Measurements from ENCODE around the gene DHRSX. TPM values are rescaled to one million over a fixed set of nuclear protein-coding genes. Genes with fewer than 3 reads are reported as not detected.
"Not testable (repeated sequence)": the region's sequence is repeated elsewhere in the genome, so short reads cannot be mapped to it uniquely, and the experiment has no call there.

DHRSX gene
- total and polyA plus RNA-seq, 7 experiments from 2014 or later: 15.0 to 26.2 (median 17.6) TPM

DNA sequence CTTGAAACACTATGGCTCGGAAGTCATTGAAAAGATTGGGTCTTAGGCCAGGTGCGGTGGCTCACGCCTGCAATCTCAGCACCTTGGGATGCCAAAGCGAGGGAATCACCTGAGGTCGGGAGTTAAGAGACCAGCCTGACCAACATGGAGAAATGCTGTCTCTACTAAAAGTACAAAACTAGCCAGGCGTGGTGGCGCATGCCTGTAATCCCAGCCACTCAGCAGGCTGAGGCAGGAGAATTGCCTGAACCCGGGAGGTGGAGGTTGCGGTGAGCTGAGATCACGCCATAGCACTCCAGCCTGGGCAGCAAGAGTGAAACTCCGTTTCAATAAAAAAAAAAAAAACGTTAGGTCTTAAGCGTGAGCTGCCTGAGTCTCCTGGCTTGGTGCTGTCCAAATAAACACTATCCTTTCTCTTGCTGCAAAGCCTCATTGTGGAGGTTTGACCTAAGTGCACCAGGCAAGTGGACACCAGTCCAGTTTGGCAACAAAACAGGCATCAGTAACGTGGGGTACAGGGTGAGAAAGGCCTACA, 185.9 kb downstream of the DHRSX start:
- DNase-seq (no peak), ATAC-seq (no peak)
- no peak overlapping the region for H3K4me3 Mint-ChIP-seq
- Histone ChIP-seq H3K9me3 (ENCODE audit: control insufficient read depth in 2 of 3, low read length in 3 of 3) (no peaks in the 10 kb centered on the region), H3K27ac (ENCODE audit: low read depth, low read length) (no peak overlapping the region), H3K4me3 (ENCODE audit: low read length) (no peak overlapping the region), H3K27me3 (ENCODE audit: control insufficient read depth in 2 of 2, insufficient read depth in 2 of 2, low read length in 2 of 2) (no peaks in the 10 kb centered on the region), H3K36me3 (ENCODE audit: control insufficient read depth in 2 of 3, insufficient read depth in 3 of 3, low read length in 3 of 3) (no peaks in the 10 kb centered on the region), H3K4me1 (ENCODE audit: control insufficient read depth in 2 of 2, insufficient read depth in 2 of 2, low read length in 2 of 2) (no peaks in the 10 kb centered on the region)
- H3K9me3 Mint-ChIP-seq: peaks cover 0 to 32% (median 3%) of the 10 kb centered on the region in 11 donors
- intact Hi-C loops (cut with micrococcal nuclease): no loop called here
- H3K36me3 Mint-ChIP-seq: peaks cover 16 to 42% (median 33%) of the 10 kb centered on the region in 5 donors
- ChIA-PET POLR2A (no interaction called here), CTCF (no interaction called here)
- peaks cover 0 to 13% (median 0%) of the 10 kb centered on the region in 7 donors for H3K4me1 Mint-ChIP-seq
- H3K27me3 Mint-ChIP-seq: no peaks in the 10 kb centered on the region
- no peak overlapping the region for H3K27ac Mint-ChIP-seq

- no peaks in the 10 kb centered on the region for H3K27me3 Mint-ChIP-seq
- intact Hi-C loops (cut with micrococcal nuclease): no loop called here
These were observed 186.7 kb downstream of the DHRSX start for GRCh38 chrX:2313864-2314640.

GRCh38 chrX:2312061-2312591, 188.7 kb downstream of the DHRSX start:
- intact Hi-C loops (cut with micrococcal nuclease); H3K36me3 ChIP-seq (ENCODE audit: control insufficient read depth in 2 of 3, insufficient read depth in 3 of 3, low read length in 3 of 3); H3K27ac ChIP-seq (ENCODE audit: low read depth, low read length); ATAC-seq; H3K9me3 ChIP-seq (ENCODE audit: control insufficient read depth in 2 of 3, low read length in 3 of 3); H3K4me1 Mint-ChIP-seq; CTCF ChIA-PET; H3K27me3 ChIP-seq (ENCODE audit: control insufficient read depth in 2 of 2, insufficient read depth in 2 of 2, low read length in 2 of 2); H3K4me1 ChIP-seq (ENCODE audit: control insufficient read depth in 2 of 2, insufficient read depth in 2 of 2, low read length in 2 of 2); POLR2A ChIA-PET; H3K4me3 ChIP-seq (ENCODE audit: low read length); H3K27ac Mint-ChIP-seq; DNase-seq; H3K4me3 Mint-ChIP-seq; H3K27me3 Mint-ChIP-seq: not testable (repeated sequence)
- Mint-ChIP-seq H3K36me3 (peaks cover 17 to 48% (median 39%) of the 10 kb centered on the region in 5 donors), H3K9me3 (peaks cover 0 to 25% (median 1%) of the 10 kb centered on the region in 11 donors)

More at GRCh38 chrX:2313864-2314640, 186.7 kb downstream of the DHRSX start:
- ATAC-seq (no peak), DNase-seq (no peak)
- peaks cover 0 to 32% (median 3%) of the 10 kb centered on the region in 11 donors for H3K9me3 Mint-ChIP-seq
- peaks cover 16 to 46% (median 36%) of the 10 kb centered on the region in 5 donors for H3K36me3 Mint-ChIP-seq
- H3K4me3 ChIP-seq (ENCODE audit: low read length): no peak overlapping the region
- H3K27me3 ChIP-seq (ENCODE audit: control insufficient read depth in 2 of 2, insufficient read depth in 2 of 2, low read length in 2 of 2): no peaks in the 10 kb centered on the region
- ChIA-PET CTCF (no interaction called here), POLR2A (no interaction called here)
- H3K27ac Mint-ChIP-seq: no peak overlapping the region
- H3K4me3 Mint-ChIP-seq: no peak overlapping the region
- peaks cover 0 to 13% (median 0%) of the 10 kb centered on the region in 7 donors for H3K4me1 Mint-ChIP-seq
- no peaks in the 10 kb centered on the region for H3K36me3 ChIP-seq (ENCODE audit: control insufficient read depth in 2 of 3, insufficient read depth in 3 of 3, low read length in 3 of 3)
- H3K9me3 ChIP-seq (ENCODE audit: control insufficient read depth in 2 of 3, low read length in 3 of 3): no peaks in the 10 kb centered on the region
- no peak overlapping the region for H3K27ac ChIP-seq (ENCODE audit: low read depth, low read length)
- H3K4me1 ChIP-seq (ENCODE audit: control insufficient read depth in 2 of 2, insufficient read depth in 2 of 2, low read length in 2 of 2): no peaks in the 10 kb centered on the region

- H3K36me3 ChIP-seq (ENCODE audit: control insufficient read depth in 2 of 3, insufficient read depth in 3 of 3, low read length in 3 of 3): no peaks in the 10 kb centered on the region
- H3K9me3 ChIP-seq (ENCODE audit: control insufficient read depth in 2 of 3, low read length in 3 of 3): no peaks in the 10 kb centered on the region
- Mint-ChIP-seq H3K36me3 (peaks cover 22 to 54% (median 46%) of the 10 kb centered on the region in 5 donors), H3K27me3 (no peaks in the 10 kb centered on the region), H3K27ac (no peak overlapping the region), H3K9me3 (peaks cover 0 to 25% (median 3%) of the 10 kb centered on the region in 11 donors), H3K4me3 (no peak overlapping the region), H3K4me1 (peaks cover 0 to 7% (median 0%) of the 10 kb centered on the region in 7 donors)
- DNase-seq: no peak
- H3K4me1 ChIP-seq (ENCODE audit: control insufficient read depth in 2 of 2, insufficient read depth in 2 of 2, low read length in 2 of 2): no peaks in the 10 kb centered on the region
- no peak overlapping the region for H3K4me3 ChIP-seq (ENCODE audit: low read length)
- ATAC-seq: no peak
- ChIA-PET CTCF (no interaction called here), POLR2A (no interaction called here)
- no peaks in the 10 kb centered on the region for H3K27me3 ChIP-seq (ENCODE audit: control insufficient read depth in 2 of 2, insufficient read depth in 2 of 2, low read length in 2 of 2)
- intact Hi-C loops (cut with micrococcal nuclease): no loop called here
- H3K27ac ChIP-seq (ENCODE audit: low read depth, low read length): no peak overlapping the region
These were observed 189.3 kb downstream of the DHRSX start for GRCh38 chrX:2311501-2311900.

DNA sequence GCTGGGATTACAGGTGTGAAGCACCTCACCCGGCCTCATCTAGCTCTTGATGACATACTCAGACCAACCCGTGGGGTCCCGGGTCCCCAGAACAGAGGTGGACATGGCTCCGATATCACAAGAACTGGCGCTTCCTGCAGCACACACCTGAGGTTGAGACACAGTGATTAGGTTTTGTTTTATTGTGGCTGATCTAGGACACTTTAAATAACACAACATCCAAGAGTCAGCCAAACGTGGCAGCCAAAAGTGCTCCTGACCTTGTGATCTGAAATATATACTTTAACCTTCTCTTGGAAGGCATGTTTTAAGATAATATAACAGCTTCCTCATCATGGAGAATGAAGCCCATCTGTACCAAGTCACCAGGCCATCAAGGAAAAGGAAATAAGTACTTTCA, 198.9 kb downstream of the DHRSX start:
- Histone ChIP-seq H3K36me3 (ENCODE audit: control insufficient read depth in 2 of 3, insufficient read depth in 3 of 3, low read length in 3 of 3) (peaks cover 0 to 2% (median 0%) of the 10 kb centered on the region in 3 experiments), H3K4me1 (ENCODE audit: control insufficient read depth in 2 of 2, insufficient read depth in 2 of 2, low read length in 2 of 2) (no peaks in the 10 kb centered on the region), H3K27me3 (ENCODE audit: control insufficient read depth in 2 of 2, insufficient read depth in 2 of 2, low read length in 2 of 2) (no peaks in the 10 kb centered on the region), H3K27ac (ENCODE audit: low read depth, low read length) (no peak overlapping the region), H3K9me3 (ENCODE audit: control insufficient read depth in 2 of 3, low read length in 3 of 3) (no peaks in the 10 kb centered on the region), H3K4me3 (ENCODE audit: low read length) (no peak overlapping the region)
- Mint-ChIP-seq H3K27me3 (no peaks in the 10 kb centered on the region), H3K36me3 (peaks cover 16 to 50% (median 42%) of the 10 kb centered on the region in 5 donors), H3K4me1 (peaks cover 0 to 5% (median 0%) of the 10 kb centered on the region in 7 donors), H3K27ac (no peak overlapping the region), H3K4me3 (no peak overlapping the region), H3K9me3 (peaks cover 6 to 29% (median 12%) of the 10 kb centered on the region in 11 donors)
- ATAC-seq: no peak
- DNase-seq: no peak
- ChIA-PET CTCF (no interaction called here), POLR2A (no interaction called here)
- intact Hi-C loops (cut with micrococcal nuclease): no loop called here

DNA sequence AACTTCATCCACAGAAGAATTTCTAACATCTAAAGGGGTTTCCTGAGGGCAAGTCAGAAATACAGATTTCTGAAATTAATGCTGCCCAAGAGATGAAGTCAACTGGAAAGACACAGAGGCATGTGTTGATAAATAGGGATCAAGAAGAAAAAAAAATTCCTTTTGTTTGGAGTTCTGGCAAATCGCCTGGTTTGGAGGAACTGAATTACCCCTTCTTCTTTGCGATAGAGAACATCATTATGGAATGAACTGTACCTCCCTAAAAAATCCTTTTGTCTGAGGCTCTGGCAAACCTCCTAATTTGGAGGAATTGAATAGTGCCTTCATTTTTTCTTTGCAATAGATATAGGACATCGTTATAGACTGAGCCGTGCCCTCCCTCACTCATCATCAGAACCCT, 200.9 kb downstream of the DHRSX start:
- DNase-seq: no peak
- intact Hi-C loops (cut with micrococcal nuclease): no loop called here
- H3K9me3 Mint-ChIP-seq: peaks cover 6 to 20% (median 9%) of the 10 kb centered on the region in 11 donors
- Histone ChIP-seq H3K27me3 (ENCODE audit: control insufficient read depth in 2 of 2, insufficient read depth in 2 of 2, low read length in 2 of 2) (no peaks in the 10 kb centered on the region), H3K36me3 (ENCODE audit: control insufficient read depth in 2 of 3, insufficient read depth in 3 of 3, low read length in 3 of 3) (peaks cover 0 to 2% (median 0%) of the 10 kb centered on the region in 3 experiments), H3K27ac (ENCODE audit: low read depth, low read length) (no peak overlapping the region), H3K9me3 (ENCODE audit: control insufficient read depth in 2 of 3, low read length in 3 of 3) (no peaks in the 10 kb centered on the region), H3K4me3 (ENCODE audit: low read length) (no peak overlapping the region), H3K4me1 (ENCODE audit: control insufficient read depth in 2 of 2, insufficient read depth in 2 of 2, low read length in 2 of 2) (no peaks in the 10 kb centered on the region)
- H3K4me1 Mint-ChIP-seq: peaks cover 0 to 5% (median 0%) of the 10 kb centered on the region in 7 donors
- ChIA-PET CTCF (no interaction called here), POLR2A (no interaction called here)
- no peak overlapping the region for H3K4me3 Mint-ChIP-seq
- no peaks in the 10 kb centered on the region for H3K27me3 Mint-ChIP-seq
- ATAC-seq: no peak
- no peak overlapping the region for H3K27ac Mint-ChIP-seq
- H3K36me3 Mint-ChIP-seq: peaks cover 14 to 43% (median 28%) of the 10 kb centered on the region in 5 donors

All from naive thymus-derived CD4-positive, alpha-beta T cell (primary cell).